ENCODE results near the gene PCNX3. TPM values are rescaled to one million over a fixed set of nuclear protein-coding genes. Genes with fewer than 3 reads are reported as not detected.

PCNX3 gene
- total and polyA plus RNA-seq, 12 donors, result 9.0 to 45.0 (median 33.4) TPM

- TF ChIP-seq POLR2A (IDR thresholded peaks at IDR 0.05), result no peak
- TF ChIP-seq, protein P1, sequence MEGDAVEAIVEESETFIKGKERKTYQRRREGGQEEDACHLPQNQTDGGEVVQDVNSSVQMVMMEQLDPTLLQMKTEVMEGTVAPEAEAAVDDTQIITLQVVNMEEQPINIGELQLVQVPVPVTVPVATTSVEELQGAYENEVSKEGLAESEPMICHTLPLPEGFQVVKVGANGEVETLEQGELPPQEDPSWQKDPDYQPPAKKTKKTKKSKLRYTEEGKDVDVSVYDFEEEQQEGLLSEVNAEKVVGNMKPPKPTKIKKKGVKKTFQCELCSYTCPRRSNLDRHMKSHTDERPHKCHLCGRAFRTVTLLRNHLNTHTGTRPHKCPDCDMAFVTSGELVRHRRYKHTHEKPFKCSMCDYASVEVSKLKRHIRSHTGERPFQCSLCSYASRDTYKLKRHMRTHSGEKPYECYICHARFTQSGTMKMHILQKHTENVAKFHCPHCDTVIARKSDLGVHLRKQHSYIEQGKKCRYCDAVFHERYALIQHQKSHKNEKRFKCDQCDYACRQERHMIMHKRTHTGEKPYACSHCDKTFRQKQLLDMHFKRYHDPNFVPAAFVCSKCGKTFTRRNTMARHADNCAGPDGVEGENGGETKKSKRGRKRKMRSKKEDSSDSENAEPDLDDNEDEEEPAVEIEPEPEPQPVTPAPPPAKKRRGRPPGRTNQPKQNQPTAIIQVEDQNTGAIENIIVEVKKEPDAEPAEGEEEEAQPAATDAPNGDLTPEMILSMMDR (IDR thresholded peaks at IDR 0.05), result no peak
Observed at GRCh38 chr11:65618763-65619162, 3.2 kb downstream of the PCNX3 start.

GRCh38 chr11:65619281-65619928 lies 3.8 kb downstream of the PCNX3 start:
- intact Hi-C loops (cut with DNase I), result no loop called here
- H3K9me3 ChIP-seq (replicated peaks in 1 of 3), result no peaks in the 10 kb centered on the region
- H3K27me3 ChIP-seq, result no peaks in the 10 kb centered on the region
- no peak for TF ChIP-seq POLR2A (IDR thresholded peaks at IDR 0.05)
- DNase-seq, result peak in 1 of 7 donors; percentile 27
- 73 to 93% (median 91%) methylated on average over 2 to 29 of the region's 29 CpGs for WGBS, 4 donors
- H3K4me1 ChIP-seq (replicated peaks in 1 of 2), result peaks cover 8 to 13% of the 10 kb centered on the region in 2 donors
- H3K27ac ChIP-seq, result no peak overlapping the region
- no peak overlapping the region for H3K4me3 ChIP-seq
- H3K36me3 ChIP-seq (replicated peaks in 1 of 2), result peaks cover 0 to 67% of the 10 kb centered on the region in 2 donors

More at GRCh38 chr11:65618763-65619162, 3.2 kb downstream of the PCNX3 start:
- peaks cover 8 to 13% of the 10 kb centered on the region in 2 donors for H3K4me1 ChIP-seq (replicated peaks in 1 of 2)
- no peak for DNase-seq
- no peaks in the 10 kb centered on the region for H3K27me3 ChIP-seq
- H3K9me3 ChIP-seq (replicated peaks in 1 of 3), result no peaks in the 10 kb centered on the region
- 90 to 91% (median 90%) methylated on average over 8 to 14 of the region's 14 CpGs for WGBS, 4 donors
- H3K36me3 ChIP-seq (replicated peaks in 1 of 2), result peaks cover 0 to 60% of the 10 kb centered on the region in 2 donors
- no peak overlapping the region for H3K27ac ChIP-seq
- no peak overlapping the region for H3K4me3 ChIP-seq
- intact Hi-C loops (cut with DNase I), result no loop called here

GRCh38 chr11:65620666-65621065 lies 5.1 kb downstream of the PCNX3 start:
- H3K4me3 ChIP-seq, result no peak overlapping the region
- intact Hi-C loops (cut with DNase I), result no loop called here
- no peak overlapping the region for H3K27ac ChIP-seq
- TF ChIP-seq, protein P1 (IDR thresholded peaks at IDR 0.05), result no peak
- no peak for TF ChIP-seq POLR2A (IDR thresholded peaks at IDR 0.05)
- WGBS, 4 donors, result 88 to 97% (median 94%) methylated on average over 5 to 19 of the region's 19 CpGs
- DNase-seq, result no peak
- no peaks in the 10 kb centered on the region for H3K9me3 ChIP-seq (replicated peaks in 1 of 3)
- no peaks in the 10 kb centered on the region for H3K27me3 ChIP-seq
- H3K36me3 ChIP-seq (replicated peaks in 1 of 2), result peaks cover 0 to 79% of the 10 kb centered on the region in 2 donors
- H3K4me1 ChIP-seq (replicated peaks in 1 of 2), result peaks cover 8 to 13% of the 10 kb centered on the region in 2 donors

GRCh38 chr11:65621460-65621859 lies 5.9 kb downstream of the PCNX3 start:
- Histone ChIP-seq H3K4me3 (no peak overlapping the region), H3K36me3 (replicated peaks in 1 of 2) (peaks cover 0 to 87% of the 10 kb centered on the region in 2 donors), H3K27me3 (no peaks in the 10 kb centered on the region), H3K27ac (no peak overlapping the region), H3K4me1 (replicated peaks in 1 of 2) (peaks cover 4 to 11% of the 10 kb centered on the region in 2 donors), H3K9me3 (replicated peaks in 1 of 3) (no peaks in the 10 kb centered on the region)
- TF ChIP-seq, protein P1 (IDR thresholded peaks at IDR 0.05), result no peak
- no peak for TF ChIP-seq POLR2A (IDR thresholded peaks at IDR 0.05)
- DNase-seq, result no peak
- 89 to 96% (median 93%) methylated on average over 14 of the region's 14 CpGs for WGBS, 4 donors
- intact Hi-C loops (cut with DNase I), result no loop called here

DNA sequence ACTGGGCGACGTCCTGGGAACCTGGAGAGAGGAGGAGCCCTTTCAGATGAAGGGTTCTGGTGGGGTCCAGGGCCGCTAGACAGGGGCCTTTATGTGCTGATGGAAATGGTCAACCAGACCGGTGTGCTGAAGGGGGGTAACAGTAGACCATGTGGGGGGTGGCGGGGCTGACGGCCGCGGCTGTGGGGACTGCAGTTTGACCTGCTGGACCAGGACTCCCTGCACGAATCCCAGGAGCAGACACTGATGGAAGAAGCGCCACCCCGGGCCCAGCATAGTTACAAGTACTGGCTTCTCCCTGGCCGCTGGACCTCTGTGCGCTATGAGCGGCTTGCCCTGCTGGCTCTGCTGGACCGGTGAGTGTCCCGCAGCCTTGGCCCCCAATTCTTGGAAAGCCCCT lies 6.4 kb downstream of the PCNX3 start:
- intact Hi-C loops (cut with DNase I), result no loop called here
- no peaks in the 10 kb centered on the region for H3K9me3 ChIP-seq (replicated peaks in 1 of 3)
- DNase-seq, result no peak
- H3K27me3 ChIP-seq, result no peaks in the 10 kb centered on the region
- H3K27ac ChIP-seq, result no peak overlapping the region
- WGBS, 4 donors, result 91 to 97% (median 95%) methylated on average over 10 to 16 of the region's 16 CpGs
- TF ChIP-seq, protein P1 (IDR thresholded peaks at IDR 0.05), result no peak
- TF ChIP-seq POLR2A (IDR thresholded peaks at IDR 0.05), result no peak
- H3K4me1 ChIP-seq (replicated peaks in 1 of 2), result peaks cover 0 to 6% of the 10 kb centered on the region in 2 donors
- no peak overlapping the region for H3K4me3 ChIP-seq
- peaks cover 0 to 93% of the 10 kb centered on the region in 2 donors for H3K36me3 ChIP-seq (replicated peaks in 1 of 2)
